Endothelial cell of umbilical vein (primary cell): Measurements from ENCODE around the gene TLNRD1. TPM values are rescaled to one million over a fixed set of nuclear protein-coding genes. Genes with fewer than 3 reads are reported as not detected.

Experiments used
- BruUV-seq: library from RNA; stranded (reverse); fragments of 400-500 nt; replicated peaks from 2 replicates; lab custom pipeline; 2021; lab: Mats Ljungman, UMichigan
- CTCF ChIA-PET: fragments of 300-600, 350-600 bp; sonication (Branson Sonifier 250); formaldehyde crosslinking; loops from one replicate; lab custom pipeline; 2021; ENCODE audit warnings: antibody characterized with exemption, inconsistent platforms; lab: Charles Lee
- POLR2A ChIA-PET: fragments of 300-600, 350-600 bp; sonication (Branson Sonifier 250); formaldehyde crosslinking; loops from one replicate; lab custom pipeline; 2021; ENCODE audit warnings: antibody characterized with exemption, inconsistent platforms; lab: Charles Lee
- DNase-seq: peaks from one replicate; pipeline ENCODE4 v3.0.0-alpha.2; 2011; ENCODE audit warnings: low read depth, low spot score
- FAIRE-seq: peaks from 2 replicates; lab custom pipeline; 2011; peaks lifted over from hg19 to GRCh38; lab: Jason Lieb, UNC
- H2AFZ ChIP-seq: 2 replicates; pipeline ENCODE4 v1.6.0; 2012; ENCODE audit warnings: low read depth, low read length, control low read depth, inconsistent platforms
- H3K27ac ChIP-seq: 2 replicates; pipeline ENCODE4 v1.5.1; 2011; ENCODE audit warnings: low read depth, mild to moderate bottlenecking, control low read depth, low read length, moderate library complexity; ENCODE audit not compliant: insufficient read depth
- H3K27me3 ChIP-seq, 2 experiments: 2 replicates each; pipeline versions ENCODE4 v1.6.0 to v1.6.1; 2011; ENCODE audit warnings: low read length in 2 of 2, mixed read lengths in 1 of 2; ENCODE audit not compliant: control insufficient read depth in 2 of 2, insufficient read depth in 2 of 2
- H3K36me3 ChIP-seq, 2 experiments: 2 replicates in 1 of 2; 3 replicates in 1 of 2; pipeline ENCODE4 v1.5.1; 2011; ENCODE audit warnings: low read length in 2 of 2, mild to moderate bottlenecking in 1 of 2, moderate library complexity in 1 of 2; ENCODE audit not compliant: control insufficient read depth in 2 of 2, insufficient read depth in 2 of 2; ENCODE audit errors: extremely low read depth in 1 of 2
- H3K4me1 ChIP-seq: 3 replicates; pipeline ENCODE4 v1.5.1; 2011; ENCODE audit warnings: mild to moderate bottlenecking, low read length; ENCODE audit not compliant: control insufficient read depth, insufficient read depth; ENCODE audit errors: extremely low read depth
- H3K4me2 ChIP-seq: 2 replicates; pipeline ENCODE4 v1.6.1; 2011; ENCODE audit warnings: low read length, control low read depth, mixed read lengths; ENCODE audit not compliant: insufficient read depth
- H3K4me3 ChIP-seq, 3 experiments: fragments of 200-600 bp in 1 of 3; sonication (generic), shearing (Covaris generic) in 1 of 3; replicated peaks in 1 of 3; 2 replicates each; pipeline ENCODE4 v1.5.1; 2011 to 2016; ENCODE audit warnings: control low read depth in 3 of 3, low read length in 3 of 3, mild to moderate bottlenecking in 2 of 3, inconsistent platforms in 1 of 3, low read depth in 1 of 3, moderate library complexity in 1 of 3; ENCODE audit not compliant: insufficient read depth in 1 of 3
- H3K79me2 ChIP-seq: 2 replicates; pipeline ENCODE4 v1.6.0; 2012; ENCODE audit warnings: low read length, inconsistent platforms; ENCODE audit not compliant: control insufficient read depth, insufficient read depth
- H3K9ac ChIP-seq: replicated peaks from 2 replicates; pipeline ENCODE3; 2011; ENCODE audit warnings: low read length, control low read depth; ENCODE audit not compliant: insufficient read depth; ENCODE audit errors: extremely low read depth
- H3K9me1 ChIP-seq: replicated peaks from 3 replicates; pipeline ENCODE4 v1.6.0; 2011; ENCODE audit warnings: mild to moderate bottlenecking, low read length; ENCODE audit not compliant: control insufficient read depth, insufficient read depth; ENCODE audit errors: extremely low read depth
- H3K9me3 ChIP-seq: replicated peaks from 2 replicates; pipeline ENCODE4 v1.5.1; 2012; ENCODE audit warnings: low read length, inconsistent platforms; ENCODE audit not compliant: control insufficient read depth, insufficient read depth
- H4K20me1 ChIP-seq: replicated peaks from 2 replicates; pipeline ENCODE3; 2011; ENCODE audit warnings: mild to moderate bottlenecking, low read length; ENCODE audit not compliant: control insufficient read depth, insufficient read depth; ENCODE audit errors: extremely low read depth
- EZH2 ChIP-seq: IDR thresholded peaks from 2 replicates; pipeline ENCODE4 v1.6.1; 2012; ENCODE audit warnings: borderline replicate concordance, low read depth, mild to moderate bottlenecking, moderate library complexity, low read length, inconsistent platforms; ENCODE audit not compliant: severe bottlenecking
- FOS ChIP-seq: IDR thresholded peaks from 2 replicates; pipeline ENCODE4 v1.6.1; 2011; ENCODE audit warnings: mild to moderate bottlenecking, low read length, moderate library complexity, borderline replicate concordance; ENCODE audit not compliant: insufficient read depth
- GATA2 ChIP-seq: IDR thresholded peaks from 2 replicates; pipeline ENCODE4 v1.7.0; 2011; ENCODE audit warnings: low read depth, mild to moderate bottlenecking, moderate library complexity, mixed read lengths, low read length; ENCODE audit not compliant: insufficient read length, insufficient read depth
- JUN ChIP-seq: IDR thresholded peaks from 2 replicates; pipeline ENCODE4 v1.6.1; 2011; ENCODE audit warnings: borderline replicate concordance, low read depth; ENCODE audit not compliant: insufficient read length, insufficient read depth
- MYC ChIP-seq: IDR thresholded peaks from one replicate; pipeline ENCODE4 v1.6.1; 2011; ENCODE audit warnings: mild to moderate bottlenecking, low read depth, low read length
- POLR2A ChIP-seq: IDR thresholded peaks from 2 replicates; pipeline ENCODE4 v1.6.1; 2012; ENCODE audit warnings: low read depth, mild to moderate bottlenecking, control low read depth, low read length
- POLR2AphosphoS5 ChIP-seq: IDR thresholded peaks from 2 replicates; pipeline ENCODE4 v1.6.1; 2012; ENCODE audit warnings: low read depth, mild to moderate bottlenecking, control low read depth, low read length, moderate library complexity; ENCODE audit not compliant: insufficient read depth
- dilution Hi-C: fragments of 300-500 bp; cut with MboI; formaldehyde crosslinking; loops from one replicate; pipeline ENCODE4 v1.15.0; 2019; ENCODE audit warnings: low sequenced_read_pairs; ENCODE audit not compliant: extremely low pct_ligation_motif_present
- intact Hi-C: fragments of 100-400 bp; cut with micrococcal nuclease; formaldehyde crosslinking; loops from one replicate; pipeline ENCODE4 v1.10.0; 2022
- polyA plus RNA-seq, 4 experiments: library from polyadenylated mRNA; depleted of rRNA in 3 of 4; stranded (reverse) in 3 of 4; unstranded in 1 of 4; fragments of >200 nt; gene quantifications; 2 replicates each; pipeline versions ENCODE4 v1.2.1 to v1.2.3, GENCODE V29; 2011 to 2012; ENCODE audit warnings: missing spikeins in 1 of 4
- total RNA-seq: library from RNA; stranded (reverse); gene quantifications from 2 replicates; pipeline ENCODE4 v1.2.3, GENCODE V29; 2021
- TF ChIP-seq, protein P1 (sequence below), 2 donors: IDR thresholded peaks; 1 replicate in 1 of 2; 2 replicates in 1 of 2; pipeline ENCODE4 v1.5.1; 2011; ENCODE audit warnings: low read length in 2 of 2, mild to moderate bottlenecking in 2 of 2, moderate library complexity in 2 of 2, control low read depth in 1 of 2, inconsistent platforms in 1 of 2, low read depth in 1 of 2; ENCODE audit not compliant: insufficient read depth in 1 of 2; ENCODE audit errors: extremely low read depth in 1 of 2
- TF ChIP-seq, protein P2 (sequence below): IDR thresholded peaks from 2 replicates; pipeline ENCODE4 v1.6.1; 2011; ENCODE audit not compliant: insufficient read depth, insufficient read length

TLNRD1 gene
- total and polyA plus RNA-seq, 2 donors (not counting 3 experiments of a cell fraction or from before 2014, with no cell fraction given) = 17.8 to 33.0 TPM

DNA sequence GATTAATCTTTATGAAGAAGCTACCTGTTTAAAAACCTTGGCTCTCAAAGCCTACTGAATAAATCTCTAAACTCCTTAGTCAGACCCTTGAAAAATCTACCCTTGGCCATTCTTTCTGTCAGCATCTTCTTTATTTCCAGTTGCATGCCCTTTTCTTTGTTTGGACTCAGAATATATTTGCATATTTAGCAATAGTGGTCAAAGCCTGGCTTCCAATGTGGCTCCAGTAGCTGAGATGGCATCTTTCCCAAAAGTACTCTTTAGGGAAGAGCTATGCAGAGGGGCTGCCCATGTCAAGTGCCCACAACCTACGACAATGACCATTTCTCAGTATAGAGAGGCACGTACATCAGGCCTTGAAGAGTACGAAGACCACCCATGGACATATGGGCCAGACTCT lies 47.2 kb downstream of the TLNRD1 start:
- Histone ChIP-seq H3K9ac (no peak overlapping the region), H3K4me1 (no peaks in the 10 kb centered on the region), H3K4me3 (no peak overlapping the region), H3K9me1 (no peaks in the 10 kb centered on the region), H3K36me3 (no peaks in the 10 kb centered on the region), H3K4me2 (no peak overlapping the region), H2AFZ (no peak overlapping the region), H3K79me2 (no peaks in the 10 kb centered on the region), H3K27ac (no peak overlapping the region), H3K9me3 (no peaks in the 10 kb centered on the region), H4K20me1 (no peaks in the 10 kb centered on the region), H3K27me3 (no peaks in the 10 kb centered on the region)
- TF ChIP-seq, protein P1, sequence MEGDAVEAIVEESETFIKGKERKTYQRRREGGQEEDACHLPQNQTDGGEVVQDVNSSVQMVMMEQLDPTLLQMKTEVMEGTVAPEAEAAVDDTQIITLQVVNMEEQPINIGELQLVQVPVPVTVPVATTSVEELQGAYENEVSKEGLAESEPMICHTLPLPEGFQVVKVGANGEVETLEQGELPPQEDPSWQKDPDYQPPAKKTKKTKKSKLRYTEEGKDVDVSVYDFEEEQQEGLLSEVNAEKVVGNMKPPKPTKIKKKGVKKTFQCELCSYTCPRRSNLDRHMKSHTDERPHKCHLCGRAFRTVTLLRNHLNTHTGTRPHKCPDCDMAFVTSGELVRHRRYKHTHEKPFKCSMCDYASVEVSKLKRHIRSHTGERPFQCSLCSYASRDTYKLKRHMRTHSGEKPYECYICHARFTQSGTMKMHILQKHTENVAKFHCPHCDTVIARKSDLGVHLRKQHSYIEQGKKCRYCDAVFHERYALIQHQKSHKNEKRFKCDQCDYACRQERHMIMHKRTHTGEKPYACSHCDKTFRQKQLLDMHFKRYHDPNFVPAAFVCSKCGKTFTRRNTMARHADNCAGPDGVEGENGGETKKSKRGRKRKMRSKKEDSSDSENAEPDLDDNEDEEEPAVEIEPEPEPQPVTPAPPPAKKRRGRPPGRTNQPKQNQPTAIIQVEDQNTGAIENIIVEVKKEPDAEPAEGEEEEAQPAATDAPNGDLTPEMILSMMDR (IDR thresholded peaks at IDR 0.05; ENCODE audit: extremely low read depth in 1 of 2, insufficient read depth in 1 of 2, low read depth in 1 of 2, low read length in 2 of 2) = no peak
- no peak for TF ChIP-seq EZH2
- no peak for TF ChIP-seq FOS
- TF ChIP-seq POLR2AphosphoS5 = no peak
- TF ChIP-seq, protein P2, sequence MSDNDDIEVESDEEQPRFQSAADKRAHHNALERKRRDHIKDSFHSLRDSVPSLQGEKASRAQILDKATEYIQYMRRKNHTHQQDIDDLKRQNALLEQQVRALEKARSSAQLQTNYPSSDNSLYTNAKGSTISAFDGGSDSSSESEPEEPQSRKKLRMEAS = no peak
- no peak for TF ChIP-seq GATA2
- no peak for TF ChIP-seq POLR2A
- TF ChIP-seq MYC = no peak
- no peak for TF ChIP-seq JUN
- no TSS peak for BruUV-seq
- CTCF ChIA-PET = interaction anchor here (0.8 to 2.2 kb wide), 6 partner anchors 8 to 218 kb away, joined by 3 to 12 read pairs (median 4); no protein-coding TSS in a partner anchor
- dilution Hi-C loops = no loop called here
- DNase-seq (no peak), FAIRE-seq (no peak)
- intact Hi-C loops = no loop called here
- POLR2A ChIA-PET = no interaction called here
